NCI-H524 treated with DMSO at 0.1 percent for 48 hours (cell line): ENCODE data around the gene PRKAR1A.

Source experiments
- DNase-seq: peaks from one replicate; lab custom pipeline; 2025; lab: John Stamatoyannopoulos, UW

PRKAR1A gene

GRCh38 chr17:68600067-68600930, 88.1 kb downstream of the PRKAR1A start:
- no peak for DNase-seq
